ENCODE results near the gene CSAG2.
"Not testable (repeated sequence)": the region's sequence is repeated elsewhere in the genome, so short reads cannot be mapped to it uniquely, and the experiment has no call there.

The CSAG2 gene, protein sequence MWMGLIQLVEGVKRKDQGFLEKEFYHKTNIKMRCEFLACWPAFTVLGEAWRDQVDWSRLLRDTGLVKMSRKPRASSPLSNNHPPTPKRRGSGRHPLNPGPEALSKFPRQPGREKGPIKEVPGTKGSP

DNA sequence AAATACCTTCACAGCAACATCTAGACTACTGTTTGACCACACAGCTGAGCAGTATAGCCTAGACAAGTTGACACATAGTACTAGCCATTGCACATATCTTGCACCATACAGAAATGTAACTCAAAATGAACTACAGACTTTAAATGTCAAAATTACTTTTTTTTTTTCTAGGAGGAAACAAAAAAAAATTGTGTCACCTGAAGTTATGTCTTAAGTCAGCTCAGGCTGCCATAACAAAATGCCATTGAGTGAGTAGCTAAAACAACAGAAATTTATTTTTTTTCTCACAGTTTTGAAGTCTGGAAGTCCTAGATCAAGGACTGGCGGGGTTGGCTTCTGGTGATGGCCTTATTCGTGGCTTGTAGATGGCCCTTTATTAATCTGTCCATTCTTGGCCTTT lies at the start of gene CSAG2:
TSS of gene CSAG2 (minus strand) at position 101 of the 400 bp plus-strand sequence. CDS start 161 bp downstream, outside the sequence.
- not testable (repeated sequence) for H3K27ac Mint-ChIP-seq; ATAC-seq (ENCODE audit: low read depth); H3K4me1 Mint-ChIP-seq; H3K9me3 Mint-ChIP-seq; H3K36me3 Mint-ChIP-seq; H3K4me3 Mint-ChIP-seq; DNase-seq (ENCODE audit: low spot score in 2 of 2); H3K27me3 Mint-ChIP-seq

DNA sequence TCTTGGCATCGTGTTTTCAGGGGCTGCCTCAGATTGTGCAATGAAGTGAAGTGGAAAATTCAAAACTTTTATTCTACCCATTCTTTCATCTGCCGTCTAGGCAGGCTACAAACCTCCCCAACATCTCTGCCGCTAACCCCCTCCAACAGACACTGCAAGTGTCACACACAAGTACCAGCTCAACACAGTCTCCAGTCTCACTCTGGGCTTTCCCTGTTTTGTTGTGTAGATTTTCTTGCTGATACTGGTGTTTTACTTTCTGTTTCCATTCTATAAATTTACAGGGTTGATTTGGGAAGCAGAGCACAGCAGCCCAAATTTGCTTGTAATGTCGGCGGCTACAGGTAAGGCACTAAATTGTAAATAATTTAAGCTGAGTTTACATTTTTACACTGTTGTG lies 45.8 kb upstream of the CSAG2 start:
- H3K4me3 Mint-ChIP-seq; H3K27ac Mint-ChIP-seq; ATAC-seq (ENCODE audit: low read depth); H3K27me3 Mint-ChIP-seq; H3K9me3 Mint-ChIP-seq; H3K4me1 Mint-ChIP-seq; DNase-seq (ENCODE audit: low spot score in 2 of 2); H3K36me3 Mint-ChIP-seq: not testable (repeated sequence)

DNA sequence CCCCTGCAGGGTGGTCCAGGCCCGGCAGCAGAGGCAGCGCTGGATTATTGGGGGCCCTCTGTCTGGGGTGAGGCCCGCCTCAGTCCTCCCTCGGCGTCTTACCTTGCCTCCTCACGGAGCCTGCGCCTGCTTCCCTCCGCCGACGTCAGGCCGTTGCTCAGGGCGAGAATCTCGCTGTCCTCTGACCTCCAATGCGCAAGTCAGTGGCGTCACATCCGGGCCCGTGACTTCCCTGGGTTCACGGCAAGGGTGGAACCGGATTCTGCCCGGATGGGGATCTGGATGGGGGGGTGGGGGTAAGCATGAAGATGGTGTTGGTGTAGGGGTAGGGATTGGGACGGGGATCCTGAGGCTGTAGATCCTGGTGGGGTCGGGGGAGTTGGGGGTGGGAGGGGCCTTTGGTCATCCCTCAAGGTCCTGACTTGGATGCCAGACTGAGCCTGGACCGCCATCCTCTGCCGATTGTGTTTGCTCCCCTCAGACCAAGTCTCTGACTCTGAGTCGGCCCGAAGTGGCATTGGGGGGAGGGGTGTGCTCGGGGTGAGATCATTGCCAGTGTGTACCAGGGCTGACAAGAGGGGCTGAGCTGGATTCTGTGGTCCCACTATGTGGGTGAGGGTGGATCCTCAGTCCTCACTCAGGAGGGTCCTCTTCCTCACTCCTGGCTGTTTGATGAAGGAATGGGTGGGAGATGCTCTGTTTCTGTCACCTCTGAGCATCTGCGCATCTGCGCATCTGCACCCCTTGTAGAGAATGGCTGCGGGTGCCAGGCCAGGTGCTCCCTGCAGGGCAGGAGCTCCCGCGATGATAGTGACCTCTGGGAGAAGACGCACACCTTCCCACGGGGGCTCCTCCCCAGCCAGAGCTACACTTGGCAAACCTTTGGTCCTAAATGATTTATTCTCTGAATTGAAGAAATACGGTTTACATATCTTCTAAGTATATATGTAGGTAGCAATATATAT lies 44.9 kb upstream of the CSAG2 start, which contains the start of gene MAGEA2:
TSS of gene MAGEA2 (minus strand) at position 157 of the 965 bp plus-strand sequence. CDS start 2,479 bp downstream, outside the sequence.
- H3K36me3 Mint-ChIP-seq; H3K27ac Mint-ChIP-seq; H3K9me3 Mint-ChIP-seq; DNase-seq (ENCODE audit: low spot score in 2 of 2); H3K4me1 Mint-ChIP-seq; H3K27me3 Mint-ChIP-seq; ATAC-seq (ENCODE audit: low read depth); H3K4me3 Mint-ChIP-seq: not testable (repeated sequence)

DNA sequence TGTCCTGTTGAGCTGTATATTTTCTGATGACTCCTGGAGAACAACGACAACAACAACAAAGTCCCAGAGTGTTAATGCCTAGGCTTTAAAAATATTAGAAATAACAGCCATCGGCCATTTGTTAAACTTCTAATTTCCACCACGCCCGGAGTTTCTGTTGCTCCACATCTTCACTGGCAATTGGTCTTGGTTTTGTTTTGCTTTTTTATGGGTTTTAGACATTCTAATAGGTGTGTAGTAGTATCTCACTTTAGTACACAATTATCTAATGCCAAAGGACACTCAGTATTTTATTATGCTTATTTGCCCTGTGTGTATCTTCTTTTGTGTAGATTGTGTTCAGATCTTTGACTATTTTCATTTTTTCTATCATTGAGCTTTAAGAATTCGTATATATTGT lies 29.5 kb upstream of the CSAG2 start:
- no peak overlapping the region for H3K4me3 Mint-ChIP-seq
- no peaks in the 10 kb centered on the region for H3K36me3 Mint-ChIP-seq
- peaks cover 3% of the 10 kb centered on the region for H3K27me3 Mint-ChIP-seq
- H3K9me3 Mint-ChIP-seq, result no peaks in the 10 kb centered on the region
- no peaks in the 10 kb centered on the region for H3K4me1 Mint-ChIP-seq
- H3K27ac Mint-ChIP-seq, result no peak overlapping the region
- no peak for ATAC-seq (ENCODE audit: low read depth)
- no peak for DNase-seq (ENCODE audit: low spot score in 2 of 2)

DNA sequence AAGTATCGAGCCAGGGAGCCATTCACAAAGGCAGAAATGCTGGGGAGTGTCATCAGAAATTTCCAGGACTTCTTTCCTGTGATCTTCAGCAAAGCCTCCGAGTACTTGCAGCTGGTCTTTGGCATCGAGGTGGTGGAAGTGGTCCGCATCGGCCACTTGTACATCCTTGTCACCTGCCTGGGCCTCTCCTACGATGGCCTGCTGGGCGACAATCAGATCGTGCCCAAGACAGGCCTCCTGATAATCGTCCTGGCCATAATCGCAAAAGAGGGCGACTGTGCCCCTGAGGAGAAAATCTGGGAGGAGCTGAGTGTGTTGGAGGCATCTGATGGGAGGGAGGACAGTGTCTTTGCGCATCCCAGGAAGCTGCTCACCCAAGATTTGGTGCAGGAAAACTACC lies 27.5 kb upstream of the CSAG2 start:
- not testable (repeated sequence) for H3K36me3 Mint-ChIP-seq; ATAC-seq (ENCODE audit: low read depth); H3K4me1 Mint-ChIP-seq; H3K9me3 Mint-ChIP-seq; DNase-seq (ENCODE audit: low spot score in 2 of 2); H3K27me3 Mint-ChIP-seq; H3K4me3 Mint-ChIP-seq; H3K27ac Mint-ChIP-seq

DNA sequence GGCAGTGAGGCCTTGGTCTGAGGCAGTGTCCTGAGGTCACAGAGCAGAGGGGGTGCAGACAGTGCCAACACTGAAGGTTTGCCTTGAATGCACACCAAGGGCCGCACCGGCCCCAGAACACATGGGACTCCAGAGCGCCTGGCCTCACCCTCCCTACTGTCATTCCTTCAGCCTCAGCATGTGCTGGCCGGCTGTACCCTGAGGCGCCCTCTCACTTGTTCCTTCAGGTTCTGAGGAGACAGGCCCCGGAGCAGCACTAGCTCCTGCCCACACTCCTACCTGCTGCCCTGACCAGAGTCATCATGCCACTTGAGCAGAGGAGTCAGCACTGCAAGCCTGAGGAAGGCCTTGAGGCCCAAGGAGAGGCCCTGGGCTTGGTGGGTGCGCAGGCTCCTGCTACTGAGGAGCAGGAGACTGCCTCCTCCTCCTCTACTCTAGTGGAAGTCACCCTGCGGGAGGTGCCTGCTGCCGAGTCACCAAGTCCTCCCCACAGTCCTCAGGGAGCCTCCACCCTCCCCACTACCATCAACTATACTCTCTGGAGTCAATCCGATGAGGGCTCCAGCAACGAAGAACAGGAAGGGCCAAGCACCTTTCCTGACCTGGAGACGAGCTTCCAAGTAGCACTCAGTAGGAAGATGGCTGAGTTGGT lies 26.9 kb upstream of the CSAG2 start:
- Mint-ChIP-seq H3K36me3 (no peaks in the 10 kb centered on the region), H3K4me1 (no peaks in the 10 kb centered on the region), H3K27ac (no peak overlapping the region), H3K4me3 (no peak overlapping the region), H3K9me3 (no peaks in the 10 kb centered on the region), H3K27me3 (no peaks in the 10 kb centered on the region)
- DNase-seq (ENCODE audit: low spot score in 2 of 2) (no peak), ATAC-seq (ENCODE audit: low read depth) (no peak)

DNA sequence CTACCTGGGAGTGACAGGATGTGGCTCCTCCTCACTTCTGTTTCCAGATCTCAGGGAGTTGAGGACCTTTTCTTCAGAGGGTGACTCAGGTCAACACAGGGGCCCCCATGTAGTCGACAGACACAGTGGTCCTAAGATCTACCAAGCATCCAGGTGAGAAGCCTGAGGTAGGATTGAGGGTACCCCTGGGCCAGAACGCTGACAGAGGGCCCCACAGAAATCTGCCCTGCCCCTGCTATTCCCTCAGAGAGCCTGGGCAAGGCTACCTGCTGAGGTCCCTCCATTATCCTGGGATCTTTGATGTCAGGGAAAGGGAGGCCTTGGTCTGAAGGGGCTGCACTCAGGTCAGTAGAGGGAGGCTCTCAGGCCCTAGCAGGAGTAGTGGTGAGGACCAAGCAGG lies 26.0 kb upstream of the CSAG2 start:
- Mint-ChIP-seq H3K36me3 (no peaks in the 10 kb centered on the region), H3K27me3 (no peaks in the 10 kb centered on the region), H3K4me3 (no peak overlapping the region), H3K27ac (no peak overlapping the region), H3K9me3 (no peaks in the 10 kb centered on the region), H3K4me1 (no peaks in the 10 kb centered on the region)
- no peak for ATAC-seq (ENCODE audit: low read depth)
- DNase-seq (ENCODE audit: low spot score in 2 of 2), result no peak

DNA sequence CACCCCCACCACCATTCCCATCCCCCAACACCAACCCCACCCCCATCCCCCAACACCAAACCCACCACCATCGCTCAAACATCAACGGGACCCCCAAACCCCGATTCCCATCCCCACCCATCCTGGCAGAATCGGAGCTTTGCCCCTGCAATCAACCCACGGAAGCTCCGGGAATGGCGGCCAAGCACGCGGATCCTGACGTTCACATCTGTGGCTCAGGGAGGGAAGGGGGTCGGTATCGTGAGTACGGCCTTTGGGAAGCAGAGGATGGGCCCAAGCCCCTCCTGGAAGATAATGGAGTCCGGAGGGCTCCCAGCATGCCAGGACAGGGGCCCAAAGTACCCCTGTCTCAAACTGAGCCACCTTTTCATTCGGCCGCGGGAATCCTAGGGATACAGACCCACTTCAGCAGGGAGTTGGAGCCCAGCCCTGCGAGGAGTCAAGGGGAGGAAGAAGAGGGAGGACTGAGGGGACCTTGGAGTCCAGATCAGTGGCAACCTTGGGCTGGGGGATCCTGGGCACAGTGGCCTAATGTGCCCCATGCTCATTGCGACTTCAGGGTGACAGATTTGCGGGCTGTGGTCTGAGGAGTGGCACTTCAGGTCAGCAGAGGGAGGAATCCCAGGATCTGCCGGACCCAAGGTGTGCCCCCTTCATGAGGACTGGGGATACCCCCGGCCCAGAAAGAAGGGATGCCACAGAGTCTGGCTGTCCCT lies 25.2 kb upstream of the CSAG2 start:
- H3K4me3 Mint-ChIP-seq; H3K9me3 Mint-ChIP-seq; H3K36me3 Mint-ChIP-seq; ATAC-seq (ENCODE audit: low read depth); H3K27me3 Mint-ChIP-seq; H3K27ac Mint-ChIP-seq; H3K4me1 Mint-ChIP-seq; DNase-seq (ENCODE audit: low spot score in 2 of 2): not testable (repeated sequence)

DNA sequence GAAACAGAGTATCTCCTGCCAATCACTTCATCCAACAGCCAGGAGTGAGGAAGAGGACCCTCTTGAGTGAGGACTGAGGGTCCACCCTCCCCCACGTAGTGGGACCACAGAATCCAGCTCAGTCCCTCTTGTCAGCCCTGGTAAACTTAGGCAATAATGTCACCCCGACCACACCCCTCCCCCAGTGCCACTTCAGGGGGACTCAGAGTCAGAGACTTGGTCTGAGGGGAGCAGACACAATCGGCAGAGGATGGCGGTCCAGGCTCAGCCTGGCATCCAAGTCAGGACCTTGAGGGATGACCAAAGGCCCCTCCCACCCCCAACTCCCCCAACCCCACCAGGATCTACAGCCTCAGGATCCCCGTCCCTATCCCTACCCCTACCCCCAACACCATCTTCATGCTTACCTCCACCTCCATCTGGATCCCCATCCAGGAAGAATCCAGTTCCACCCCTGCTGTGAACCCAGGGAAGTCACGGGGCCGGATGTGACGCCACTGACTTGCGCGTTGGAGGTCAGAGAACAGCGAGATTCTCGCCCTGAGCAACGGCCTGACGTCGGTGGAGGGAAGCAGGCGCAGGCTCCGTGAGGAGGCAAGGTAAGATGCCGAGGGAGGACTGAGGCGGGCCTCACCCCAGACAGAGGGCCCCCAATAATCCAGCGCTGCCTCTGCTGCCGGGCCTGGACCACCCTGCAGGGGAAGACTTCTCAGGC lies 24.3 kb upstream of the CSAG2 start, which contains the start of the genes CSAG1 and MAGEA12:
TSS of gene CSAG1 (minus strand) at position 461 of the 715 bp plus-strand sequence. CDS start 1,261 bp downstream, outside the sequence.
TSS of gene MAGEA12 (plus strand) at position 497 of the 715 bp plus-strand sequence. CDS start 2,405 bp downstream, outside the sequence.
- no peaks in the 10 kb centered on the region for H3K9me3 Mint-ChIP-seq
- H3K27me3 Mint-ChIP-seq, result no peaks in the 10 kb centered on the region
- H3K4me1 Mint-ChIP-seq, result no peaks in the 10 kb centered on the region
- no peaks in the 10 kb centered on the region for H3K36me3 Mint-ChIP-seq
- no peak within 1 kb of the TSS for H3K4me3 Mint-ChIP-seq
- H3K27ac Mint-ChIP-seq, result no peak within 1 kb of the TSS
- DNase-seq (ENCODE audit: low spot score in 2 of 2) (no peak), ATAC-seq (ENCODE audit: low read depth) (no peak)

DNA sequence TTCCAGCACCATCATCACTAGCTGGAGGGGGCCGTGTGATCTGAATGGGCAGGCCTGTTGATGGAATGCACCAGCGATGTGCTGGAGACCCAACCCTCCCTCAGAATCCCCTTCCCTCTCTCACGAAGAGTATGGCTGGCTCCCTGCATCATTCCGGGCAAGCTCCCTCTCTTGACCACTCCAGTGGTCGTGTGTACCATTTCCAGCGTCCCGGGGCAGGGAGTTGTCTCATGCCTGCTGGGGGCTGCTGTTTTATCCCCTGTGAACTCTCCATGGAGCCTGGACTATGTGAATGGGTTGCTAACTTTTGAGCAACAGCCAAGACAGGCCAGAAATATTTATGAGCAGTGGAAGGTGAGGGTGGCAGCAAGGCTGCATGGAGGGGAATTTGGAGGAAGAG lies 16.3 kb upstream of the CSAG2 start:
- Mint-ChIP-seq H3K4me3 (no peak overlapping the region), H3K27me3 (peaks cover 4% of the 10 kb centered on the region), H3K36me3 (no peaks in the 10 kb centered on the region), H3K9me3 (no peaks in the 10 kb centered on the region), H3K27ac (no peak overlapping the region), H3K4me1 (no peaks in the 10 kb centered on the region)
- ATAC-seq (ENCODE audit: low read depth) (no peak), DNase-seq (ENCODE audit: low spot score in 2 of 2) (no peak)

DNA sequence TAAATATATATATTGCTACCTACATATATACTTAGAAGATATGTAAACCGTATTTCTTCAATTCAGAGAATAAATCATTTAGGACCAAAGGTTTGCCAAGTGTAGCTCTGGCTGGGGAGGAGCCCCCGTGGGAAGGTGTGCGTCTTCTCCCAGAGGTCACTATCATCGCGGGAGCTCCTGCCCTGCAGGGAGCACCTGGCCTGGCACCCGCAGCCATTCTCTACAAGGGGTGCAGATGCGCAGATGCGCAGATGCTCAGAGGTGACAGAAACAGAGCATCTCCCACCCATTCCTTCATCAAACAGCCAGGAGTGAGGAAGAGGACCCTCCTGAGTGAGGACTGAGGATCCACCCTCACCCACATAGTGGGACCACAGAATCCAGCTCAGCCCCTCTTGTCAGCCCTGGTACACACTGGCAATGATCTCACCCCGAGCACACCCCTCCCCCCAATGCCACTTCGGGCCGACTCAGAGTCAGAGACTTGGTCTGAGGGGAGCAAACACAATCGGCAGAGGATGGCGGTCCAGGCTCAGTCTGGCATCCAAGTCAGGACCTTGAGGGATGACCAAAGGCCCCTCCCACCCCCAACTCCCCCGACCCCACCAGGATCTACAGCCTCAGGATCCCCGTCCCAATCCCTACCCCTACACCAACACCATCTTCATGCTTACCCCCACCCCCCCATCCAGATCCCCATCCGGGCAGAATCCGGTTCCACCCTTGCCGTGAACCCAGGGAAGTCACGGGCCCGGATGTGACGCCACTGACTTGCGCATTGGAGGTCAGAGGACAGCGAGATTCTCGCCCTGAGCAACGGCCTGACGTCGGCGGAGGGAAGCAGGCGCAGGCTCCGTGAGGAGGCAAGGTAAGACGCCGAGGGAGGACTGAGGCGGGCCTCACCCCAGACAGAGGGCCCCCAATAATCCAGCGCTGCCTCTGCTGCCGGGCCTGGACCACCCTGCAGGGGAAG lies 5.0 kb upstream of the CSAG2 start, which contains the start of gene MAGEA2B:
TSS of gene MAGEA2B (plus strand) at position 814 of the 973 bp plus-strand sequence. CDS start 2,479 bp downstream, outside the sequence.
- H3K4me1 Mint-ChIP-seq; H3K9me3 Mint-ChIP-seq; H3K4me3 Mint-ChIP-seq; H3K36me3 Mint-ChIP-seq; H3K27ac Mint-ChIP-seq; H3K27me3 Mint-ChIP-seq; DNase-seq (ENCODE audit: low spot score in 2 of 2); ATAC-seq (ENCODE audit: low read depth): not testable (repeated sequence)

DNA sequence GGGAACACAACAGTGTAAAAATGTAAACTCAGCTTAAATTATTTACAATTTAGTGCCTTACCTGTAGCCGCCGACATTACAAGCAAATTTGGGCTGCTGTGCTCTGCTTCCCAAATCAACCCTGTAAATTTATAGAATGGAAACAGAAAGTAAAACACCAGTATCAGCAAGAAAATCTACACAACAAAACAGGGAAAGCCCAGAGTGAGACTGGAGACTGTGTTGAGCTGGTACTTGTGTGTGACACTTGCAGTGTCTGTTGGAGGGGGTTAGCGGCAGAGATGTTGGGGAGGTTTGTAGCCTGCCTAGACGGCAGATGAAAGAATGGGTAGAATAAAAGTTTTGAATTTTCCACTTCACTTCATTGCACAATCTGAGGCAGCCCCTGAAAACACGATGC lies 4.1 kb upstream of the CSAG2 start:
- not testable (repeated sequence) for H3K4me3 Mint-ChIP-seq; H3K36me3 Mint-ChIP-seq; H3K9me3 Mint-ChIP-seq; H3K27ac Mint-ChIP-seq; H3K4me1 Mint-ChIP-seq; ATAC-seq (ENCODE audit: low read depth); DNase-seq (ENCODE audit: low spot score in 2 of 2); H3K27me3 Mint-ChIP-seq
